Esophagus (tissue), 2 donors: Measurements from ENCODE around the gene PRR18. TPM values are rescaled to one million over a fixed set of nuclear protein-coding genes. Genes with fewer than 3 reads are reported as not detected.

Experiments
- H3K27ac ChIP-seq, 2 donors: one replicate each; pipeline ENCODE4 v1.5.1; 2013; ENCODE audit warnings: low read depth in 2 of 2, mild to moderate bottlenecking in 2 of 2, inconsistent platforms in 1 of 2, low read length in 1 of 2, moderate library complexity in 1 of 2
- H3K27me3 ChIP-seq, 2 donors: one replicate each; pipeline ENCODE4 v1.6.1; 2013; ENCODE audit warnings: low read length in 2 of 2, control low read depth in 1 of 2, mild to moderate bottlenecking in 1 of 2; ENCODE audit not compliant: insufficient read depth in 2 of 2, control insufficient read depth in 1 of 2
- H3K36me3 ChIP-seq, 2 donors: one replicate each; pipeline ENCODE4 v1.6.1; 2013; ENCODE audit warnings: low read length in 1 of 2; ENCODE audit not compliant: control insufficient read depth in 2 of 2, insufficient read depth in 2 of 2
- H3K4me1 ChIP-seq, 2 donors: one replicate each; pipeline ENCODE4 v1.6.1; 2013; ENCODE audit warnings: low read length in 1 of 2; ENCODE audit not compliant: control insufficient read depth in 2 of 2, insufficient read depth in 2 of 2
- H3K4me3 ChIP-seq, 2 donors: one replicate each; pipeline ENCODE4 v1.5.1; 2013; ENCODE audit warnings: low read length in 2 of 2, mild to moderate bottlenecking in 2 of 2, low read depth in 1 of 2, moderate library complexity in 1 of 2
- H3K9me3 ChIP-seq, 2 donors: one replicate each; pipeline ENCODE4 v1.6.1; 2013; ENCODE audit warnings: mild to moderate bottlenecking in 2 of 2, low read depth in 1 of 2, low read length in 1 of 2, moderate library complexity in 1 of 2; ENCODE audit not compliant: control insufficient read depth in 2 of 2, insufficient read depth in 1 of 2
- WGBS, 2 donors: extraction: QIAGEN DNeasy Blood & Tissue Kit; methylation state at CpG; one replicate each; pipeline ENCODE4 v1.1.7; 2013; 5-methylcytosine and 5-hydroxymethylcytosine counted together
- polyA plus RNA-seq, 2 donors: library from polyadenylated mRNA; stranded (reverse); fragments of 200-250 nt; gene quantifications; one replicate each; pipeline ENCODE4 v1.2.3, GENCODE V29; 2013
- donor health status: healthy with polysubstance abuse.
- donor health status: Bipolar disorder and iron deficiency.

Gene PRR18
- polyA plus RNA-seq, 2 donors: not detected

- Histone ChIP-seq H3K27me3 (no peaks in the 10 kb centered on the region), H3K4me3 (no peak overlapping the region), H3K36me3 (no peaks in the 10 kb centered on the region), H3K9me3 (peaks cover 0 to 3% of the 10 kb centered on the region in 2 donors), H3K27ac (no peak overlapping the region), H3K4me1 (no peaks in the 10 kb centered on the region)
- 75 to 84% methylated on average over 12 of the region's 12 CpGs for WGBS, 2 donors
Measured at GRCh38 chr6:166293731-166294584, 14.2 kb downstream of the PRR18 start.

- Histone ChIP-seq H3K4me3 (no peak overlapping the region), H3K27me3 (no peaks in the 10 kb centered on the region), H3K36me3 (no peaks in the 10 kb centered on the region), H3K27ac (no peak overlapping the region), H3K4me1 (no peaks in the 10 kb centered on the region), H3K9me3 (no peaks in the 10 kb centered on the region)
- 92% methylated on average over 14 of the region's 14 CpGs for WGBS, 2 donors
Measured at GRCh38 chr6:166289207-166290060, 18.8 kb downstream of the PRR18 start.

GRCh38 chr6:166286839-166287271, 21.3 kb downstream of the PRR18 start:
- Histone ChIP-seq H3K36me3 (no peaks in the 10 kb centered on the region), H3K27ac (no peak overlapping the region), H3K9me3 (no peaks in the 10 kb centered on the region), H3K4me1 (no peaks in the 10 kb centered on the region), H3K27me3 (no peaks in the 10 kb centered on the region), H3K4me3 (no peak overlapping the region)
- 53 to 58% methylated on average over 8 of the region's 8 CpGs for WGBS, 2 donors

GRCh38 chr6:166285233-166285632, 23.0 kb downstream of the PRR18 start:
- Histone ChIP-seq H3K4me3 (no peak overlapping the region), H3K27me3 (no peaks in the 10 kb centered on the region), H3K4me1 (no peaks in the 10 kb centered on the region), H3K27ac (no peak overlapping the region), H3K9me3 (no peaks in the 10 kb centered on the region), H3K36me3 (no peaks in the 10 kb centered on the region)
- 70 to 77% methylated on average over 6 of the region's 6 CpGs for WGBS, 2 donors

DNA sequence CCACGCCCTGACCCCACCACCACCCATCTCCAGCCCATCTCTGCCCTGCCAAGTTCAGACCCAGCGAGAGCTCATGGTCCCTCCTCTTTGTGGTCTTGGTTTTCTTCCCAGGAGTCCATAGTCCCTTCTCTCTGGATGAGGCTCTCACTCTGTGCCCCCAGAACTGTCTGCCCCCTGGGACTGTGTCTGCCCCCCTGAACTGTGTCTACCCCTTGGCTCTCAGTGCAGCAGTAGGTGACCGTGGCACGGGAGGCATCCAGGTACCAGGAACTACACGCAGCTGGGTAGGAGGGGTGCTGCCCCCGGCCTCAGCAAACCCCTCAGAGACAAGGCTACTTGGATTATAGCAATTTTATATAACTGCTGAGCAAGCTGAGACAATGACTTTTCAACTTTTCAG, 23.6 kb downstream of the PRR18 start:
- 75 to 82% methylated on average over 6 of the region's 6 CpGs for WGBS, 2 donors
- H3K4me3 ChIP-seq: no peak overlapping the region
- H3K9me3 ChIP-seq: no peaks in the 10 kb centered on the region
- H3K27ac ChIP-seq: no peak overlapping the region
- H3K4me1 ChIP-seq: no peaks in the 10 kb centered on the region
- H3K27me3 ChIP-seq: no peaks in the 10 kb centered on the region
- no peaks in the 10 kb centered on the region for H3K36me3 ChIP-seq

DNA sequence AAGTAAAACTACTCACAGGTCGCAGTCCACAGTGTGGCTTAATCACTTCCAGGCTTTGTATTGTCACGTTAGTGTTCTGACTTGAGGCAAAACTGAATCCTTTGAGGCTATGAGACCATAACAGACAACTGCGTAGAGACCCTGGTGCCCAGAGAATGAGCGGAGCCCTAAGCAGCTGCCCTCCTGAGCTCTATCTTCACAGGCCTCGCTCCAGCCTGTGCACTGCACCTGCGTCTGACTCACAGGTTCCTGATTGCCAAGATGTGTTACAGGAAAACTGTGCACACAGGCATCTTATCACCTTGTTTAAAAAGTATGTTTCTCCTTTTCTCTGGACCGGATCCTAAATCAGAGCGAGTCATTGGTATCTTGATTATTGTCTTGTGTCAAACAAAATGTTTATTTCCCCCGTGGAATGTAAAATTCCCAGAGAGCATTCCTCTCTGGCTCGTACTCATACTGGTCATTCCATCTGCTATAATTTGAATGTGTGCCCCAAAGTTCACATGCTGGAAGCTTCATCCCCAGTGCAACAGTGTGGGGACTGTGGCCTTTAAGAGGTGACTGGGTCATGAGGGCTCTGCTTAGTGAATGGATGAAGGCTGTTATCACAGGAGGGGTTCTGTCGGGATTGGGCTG, 25.7 kb downstream of the PRR18 start:
- H3K9me3 ChIP-seq: no peaks in the 10 kb centered on the region
- H3K27me3 ChIP-seq: no peaks in the 10 kb centered on the region
- no peaks in the 10 kb centered on the region for H3K4me1 ChIP-seq
- no peaks in the 10 kb centered on the region for H3K36me3 ChIP-seq
- WGBS, 2 donors: 58 to 62% methylated on average over 11 of the region's 11 CpGs
- no peak overlapping the region for H3K27ac ChIP-seq
- H3K4me3 ChIP-seq: no peak overlapping the region

GRCh38 chr6:166281104-166281503, 27.1 kb downstream of the PRR18 start:
- Histone ChIP-seq H3K27me3 (no peaks in the 10 kb centered on the region), H3K4me3 (no peak overlapping the region), H3K4me1 (no peaks in the 10 kb centered on the region), H3K36me3 (no peaks in the 10 kb centered on the region), H3K9me3 (no peaks in the 10 kb centered on the region), H3K27ac (no peak overlapping the region)
- 90 to 92% methylated on average over 9 of the region's 9 CpGs for WGBS, 2 donors

GRCh38 chr6:166279393-166279679, 28.9 kb downstream of the PRR18 start:
- Histone ChIP-seq H3K4me1 (no peaks in the 10 kb centered on the region), H3K27ac (no peak overlapping the region), H3K4me3 (no peak overlapping the region), H3K36me3 (no peaks in the 10 kb centered on the region), H3K9me3 (no peaks in the 10 kb centered on the region), H3K27me3 (no peaks in the 10 kb centered on the region)
- WGBS, 2 donors: 90 to 96% methylated on average over 1 of the region's 1 CpG

DNA sequence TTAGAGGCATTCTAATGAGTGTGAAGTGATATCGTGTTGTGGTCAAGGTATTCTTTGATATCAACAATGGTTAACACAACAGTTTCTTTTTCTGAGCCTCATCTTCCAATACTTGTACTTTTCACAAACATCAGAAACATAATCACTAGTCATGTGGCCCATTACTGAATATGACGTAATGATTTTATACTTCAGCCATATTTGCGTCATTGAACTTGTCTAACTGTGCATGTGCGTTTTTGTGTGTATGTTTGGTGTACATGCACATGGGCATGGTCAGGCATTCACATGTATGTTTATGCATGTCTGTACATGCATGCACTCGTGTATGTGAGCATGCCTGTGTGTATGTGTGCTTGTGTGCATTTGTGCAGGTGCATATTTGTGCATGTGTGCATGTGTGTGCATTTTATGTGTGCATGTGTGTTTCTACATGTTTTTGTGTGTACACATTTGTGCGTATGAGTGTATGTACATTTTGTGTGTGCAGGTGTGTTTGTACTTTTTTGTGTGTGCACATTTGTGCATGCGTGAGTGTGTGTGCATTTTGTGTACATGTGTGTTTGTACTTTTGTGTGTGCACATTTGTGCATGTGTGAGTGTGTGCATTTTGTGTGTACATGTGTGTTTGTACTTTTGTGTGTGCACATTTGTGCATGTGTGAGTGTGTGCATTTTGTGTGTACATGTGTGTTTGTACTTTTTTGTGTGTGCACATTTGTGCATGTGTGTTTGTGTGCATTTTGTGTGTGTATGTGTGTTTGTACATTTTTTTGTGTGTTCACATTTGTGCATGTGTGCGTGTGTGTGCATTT, 29.4 kb downstream of the PRR18 start:
- Histone ChIP-seq H3K36me3 (no peaks in the 10 kb centered on the region), H3K27me3 (no peaks in the 10 kb centered on the region), H3K4me3 (no peak overlapping the region), H3K4me1 (no peaks in the 10 kb centered on the region), H3K27ac (no peak overlapping the region), H3K9me3 (no peaks in the 10 kb centered on the region)
- WGBS, 2 donors: 58 to 66% methylated on average over 8 of the region's 8 CpGs
